ENCODE results near the gene IL17D. TPM values are rescaled to one million over a fixed set of nuclear protein-coding genes. Genes with fewer than 3 reads are reported as not detected.

IL17D gene
- total and polyA plus RNA-seq, 2 donors from 2014 or later = 0.44 TPM; not detected in 1

DNA sequence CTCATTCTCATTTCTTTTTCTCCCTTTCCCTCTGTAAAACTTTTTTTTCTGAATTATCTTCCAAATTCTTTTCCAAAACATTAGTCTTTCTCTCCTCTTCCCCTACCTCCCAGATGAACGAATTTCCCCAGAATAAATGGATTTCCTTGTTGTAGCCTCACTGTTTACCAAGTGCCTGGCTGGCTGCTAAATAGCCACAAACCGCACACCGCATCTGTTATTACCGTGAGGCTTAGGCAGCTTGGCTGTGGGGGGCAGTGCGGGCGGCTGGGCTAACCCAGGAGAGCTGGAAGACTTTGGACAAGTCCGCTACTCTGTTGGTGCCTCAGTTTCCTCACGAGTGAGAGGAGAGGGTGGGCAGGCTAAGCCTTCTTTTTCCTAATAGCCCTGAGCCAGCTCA lies 10.7 kb downstream of the IL17D start:
- H3K9me3 ChIP-seq (ENCODE audit: control insufficient read depth in 2 of 3, insufficient read depth in 1 of 3, low read length in 3 of 3) = no peaks in the 10 kb centered on the region
- FAIRE-seq (no peak), DNase-seq (no peak)
- TF ChIP-seq, protein P1, sequence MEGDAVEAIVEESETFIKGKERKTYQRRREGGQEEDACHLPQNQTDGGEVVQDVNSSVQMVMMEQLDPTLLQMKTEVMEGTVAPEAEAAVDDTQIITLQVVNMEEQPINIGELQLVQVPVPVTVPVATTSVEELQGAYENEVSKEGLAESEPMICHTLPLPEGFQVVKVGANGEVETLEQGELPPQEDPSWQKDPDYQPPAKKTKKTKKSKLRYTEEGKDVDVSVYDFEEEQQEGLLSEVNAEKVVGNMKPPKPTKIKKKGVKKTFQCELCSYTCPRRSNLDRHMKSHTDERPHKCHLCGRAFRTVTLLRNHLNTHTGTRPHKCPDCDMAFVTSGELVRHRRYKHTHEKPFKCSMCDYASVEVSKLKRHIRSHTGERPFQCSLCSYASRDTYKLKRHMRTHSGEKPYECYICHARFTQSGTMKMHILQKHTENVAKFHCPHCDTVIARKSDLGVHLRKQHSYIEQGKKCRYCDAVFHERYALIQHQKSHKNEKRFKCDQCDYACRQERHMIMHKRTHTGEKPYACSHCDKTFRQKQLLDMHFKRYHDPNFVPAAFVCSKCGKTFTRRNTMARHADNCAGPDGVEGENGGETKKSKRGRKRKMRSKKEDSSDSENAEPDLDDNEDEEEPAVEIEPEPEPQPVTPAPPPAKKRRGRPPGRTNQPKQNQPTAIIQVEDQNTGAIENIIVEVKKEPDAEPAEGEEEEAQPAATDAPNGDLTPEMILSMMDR (IDR thresholded peaks at IDR 0.05; ENCODE audit: borderline replicate concordance, extremely low read depth, insufficient read depth) = no peak
- H3K4me1 ChIP-seq (ENCODE audit: control insufficient read depth in 2 of 3, insufficient read depth in 2 of 3, low read depth in 1 of 3, low read length in 3 of 3) = peaks cover 0 to 2% (median 0%) of the 10 kb centered on the region in 3 donors
- H3K27ac ChIP-seq (ENCODE audit: low read depth in 2 of 2, low read length in 2 of 2) = no peak overlapping the region
- no peak overlapping the region for H3K4me3 ChIP-seq (ENCODE audit: low read length in 3 of 3)
- no peaks in the 10 kb centered on the region for H3K36me3 ChIP-seq (ENCODE audit: control insufficient read depth in 2 of 3, insufficient read depth in 3 of 3, low read length in 3 of 3)
- no peaks in the 10 kb centered on the region for H3K27me3 ChIP-seq (ENCODE audit: control insufficient read depth, insufficient read depth, low read length)
- intact Hi-C loops (cut with DNase I) = no loop called here
- H3K9ac ChIP-seq (ENCODE audit: low read length in 3 of 3) = no peak overlapping the region

DNA sequence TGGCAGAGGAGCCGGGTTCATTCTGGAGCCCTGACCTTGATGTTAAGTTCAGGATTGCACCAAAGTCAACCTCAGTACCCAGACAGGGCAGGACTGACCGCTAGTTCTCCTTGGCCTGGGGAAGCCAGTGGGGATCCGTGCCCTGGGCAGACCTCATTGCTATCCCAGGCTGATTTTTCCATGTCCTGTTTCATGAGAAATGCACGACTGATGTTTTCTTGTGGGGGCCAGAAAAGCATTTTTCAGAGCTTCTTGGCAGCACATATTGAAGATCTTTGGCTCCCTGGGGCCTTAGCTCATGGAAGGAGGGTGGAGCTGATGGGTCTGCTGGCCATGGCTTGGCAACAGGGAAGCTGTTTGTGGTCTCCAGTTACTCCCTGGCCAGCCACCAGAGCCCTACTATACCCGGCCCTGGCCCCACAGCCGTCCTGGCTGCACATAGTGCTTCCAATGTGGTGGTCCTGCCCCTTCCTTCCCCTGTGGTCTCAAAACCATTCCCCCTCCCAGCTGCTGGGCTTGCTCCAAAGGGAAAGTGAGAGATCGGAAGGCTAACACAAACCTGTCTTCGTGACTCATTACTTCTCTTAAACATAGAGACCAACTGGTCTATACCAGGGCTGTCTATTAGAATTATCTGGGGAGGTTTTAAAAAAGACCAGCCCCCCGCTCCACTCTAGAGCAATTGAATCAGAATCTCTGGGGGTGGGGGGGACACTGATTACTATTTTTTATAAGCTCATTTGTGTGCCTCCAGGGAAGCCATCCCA lies 11.2 kb downstream of the IL17D start:
- Histone ChIP-seq H3K36me3 (ENCODE audit: control insufficient read depth in 2 of 3, insufficient read depth in 3 of 3, low read length in 3 of 3) (no peaks in the 10 kb centered on the region), H3K4me1 (ENCODE audit: control insufficient read depth in 2 of 3, insufficient read depth in 2 of 3, low read depth in 1 of 3, low read length in 3 of 3) (peaks cover 0 to 2% (median 0%) of the 10 kb centered on the region in 3 donors), H3K4me3 (ENCODE audit: low read length in 3 of 3) (no peak overlapping the region), H3K9me3 (ENCODE audit: control insufficient read depth in 2 of 3, insufficient read depth in 1 of 3, low read length in 3 of 3) (no peaks in the 10 kb centered on the region), H3K27me3 (ENCODE audit: control insufficient read depth, insufficient read depth, low read length) (no peaks in the 10 kb centered on the region), H3K9ac (ENCODE audit: low read length in 3 of 3) (no peak overlapping the region), H3K27ac (ENCODE audit: low read depth in 2 of 2, low read length in 2 of 2) (no peak overlapping the region)
- FAIRE-seq (no peak), DNase-seq (no peak)
- intact Hi-C loops (cut with DNase I) = no loop called here
- TF ChIP-seq, protein P1 (IDR thresholded peaks at IDR 0.05; ENCODE audit: borderline replicate concordance, extremely low read depth, insufficient read depth) = no peak

DNA sequence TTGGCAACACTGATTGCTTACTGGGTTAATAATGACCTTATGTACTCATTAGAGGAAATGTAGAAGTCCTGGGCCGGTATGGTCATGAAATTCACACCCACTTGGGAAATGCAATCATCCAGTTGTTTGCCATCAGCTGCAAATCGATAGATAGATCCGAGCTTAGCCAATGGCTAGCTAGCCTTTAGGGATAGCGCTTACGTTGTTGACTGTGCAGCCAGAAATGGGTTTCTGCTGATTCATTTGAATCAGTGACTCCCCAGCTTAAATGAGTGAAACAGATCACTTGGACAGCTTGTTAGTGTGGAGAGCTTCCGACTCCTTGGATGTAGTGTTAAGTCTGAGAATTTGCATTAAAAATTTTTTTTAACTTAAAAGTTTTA lies 11.8 kb downstream of the IL17D start:
- TF ChIP-seq, protein P1 (IDR thresholded peaks at IDR 0.05; ENCODE audit: borderline replicate concordance, extremely low read depth, insufficient read depth) = no peak
- intact Hi-C loops (cut with DNase I) = no loop called here

More for the DNA sequence above, 11.8 kb downstream of the IL17D start:
- DNase-seq = no peak
- no peak overlapping the region for H3K4me3 ChIP-seq (ENCODE audit: low read length in 3 of 3)
- peaks cover 0 to 2% (median 0%) of the 10 kb centered on the region in 3 donors for H3K4me1 ChIP-seq (ENCODE audit: control insufficient read depth in 2 of 3, insufficient read depth in 2 of 3, low read depth in 1 of 3, low read length in 3 of 3)
- H3K9me3 ChIP-seq (ENCODE audit: control insufficient read depth in 2 of 3, insufficient read depth in 1 of 3, low read length in 3 of 3) = no peaks in the 10 kb centered on the region
- H3K36me3 ChIP-seq (ENCODE audit: control insufficient read depth in 2 of 3, insufficient read depth in 3 of 3, low read length in 3 of 3) = no peaks in the 10 kb centered on the region
- FAIRE-seq = no peak
- H3K27ac ChIP-seq (ENCODE audit: low read depth in 2 of 2, low read length in 2 of 2) = no peak overlapping the region
- no peak overlapping the region for H3K9ac ChIP-seq (ENCODE audit: low read length in 3 of 3)
- H3K27me3 ChIP-seq (ENCODE audit: control insufficient read depth, insufficient read depth, low read length) = no peaks in the 10 kb centered on the region
